HG02943 (cell line): ENCODE measurements around the gene KIAA0753.

Experiments
- ATAC-seq: cut with Tn5 transposase; IDR thresholded peaks from one replicate; pipeline ENCODE4 v1.9.1; 2021; ENCODE audit warnings: mild to moderate bottlenecking, low read depth, moderate library complexity; ENCODE audit not compliant: unreplicated experiment

KIAA0753 gene

DNA sequence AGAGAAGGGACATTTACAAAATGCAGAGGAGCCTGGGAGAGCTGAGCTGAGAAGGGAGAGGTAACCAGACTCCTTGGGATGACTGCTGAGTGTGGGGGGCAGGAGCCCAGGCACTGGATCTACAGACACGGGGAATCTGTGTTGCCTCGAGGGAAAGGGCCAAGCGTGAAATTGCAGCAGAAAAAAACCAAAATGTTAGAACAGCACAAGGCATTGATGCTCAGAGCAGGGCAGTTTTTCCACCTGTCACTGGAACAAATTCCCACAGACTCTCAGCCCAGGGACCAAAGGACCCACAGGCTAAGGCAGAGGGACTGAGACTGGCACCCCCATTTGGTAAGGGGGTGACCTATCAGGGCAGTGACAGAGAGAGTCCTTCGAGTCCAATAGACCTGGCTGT is 86.2 kb downstream of the KIAA0753 start:
- no peak for ATAC-seq

DNA sequence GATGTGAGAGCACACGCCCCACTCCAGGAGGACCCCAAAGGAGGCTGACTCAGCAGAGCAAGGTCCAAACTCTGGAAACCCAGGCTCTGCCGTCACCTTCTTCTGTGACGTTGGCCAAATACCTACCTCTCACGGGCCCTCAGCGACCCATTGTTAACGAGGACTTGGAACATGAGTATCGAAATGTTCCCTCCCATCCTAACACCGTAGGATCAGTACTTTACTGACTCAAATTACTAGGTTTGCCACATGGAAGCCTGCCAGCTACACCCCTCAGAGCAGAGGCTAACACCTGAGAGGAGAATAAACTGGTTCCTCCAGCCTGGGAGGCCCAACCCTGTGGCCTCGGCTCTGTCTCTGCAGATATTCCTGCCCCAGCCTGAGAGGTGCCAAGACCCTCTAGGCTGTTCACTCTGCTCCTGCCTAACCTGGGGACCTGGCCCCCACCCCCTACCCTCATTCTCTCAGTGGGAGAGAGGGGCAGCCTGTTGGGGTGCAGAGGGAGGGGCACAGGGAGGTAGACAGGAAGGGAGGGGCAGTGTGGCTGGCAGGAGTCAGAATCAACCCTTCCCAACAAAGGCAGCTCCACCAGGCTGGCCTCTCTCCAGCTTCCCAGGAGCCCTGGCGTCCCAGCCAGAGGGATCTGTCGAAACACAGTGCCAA is 88.5 kb downstream of the KIAA0753 start:
- ATAC-seq: no peak

DNA sequence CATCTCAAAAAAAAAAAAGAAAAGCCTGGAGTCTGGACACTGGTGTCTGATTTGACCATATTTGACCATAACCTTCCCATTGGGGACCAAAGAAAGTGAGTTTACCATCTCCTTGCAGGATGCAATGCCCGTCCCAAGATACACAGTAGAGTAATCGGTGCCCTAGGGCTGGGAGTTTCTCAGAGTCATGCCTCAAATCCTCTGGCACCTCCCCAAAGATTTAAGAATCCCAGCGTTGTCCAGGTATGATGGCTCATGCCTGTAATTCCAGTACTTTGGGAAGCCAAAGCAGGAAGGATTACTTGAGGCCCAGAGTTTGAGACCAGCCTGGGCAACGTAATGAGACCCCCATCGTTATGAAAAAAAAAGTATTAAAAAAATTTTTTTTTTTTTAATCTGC is 89.2 kb downstream of the KIAA0753 start:
- no peak for ATAC-seq

DNA sequence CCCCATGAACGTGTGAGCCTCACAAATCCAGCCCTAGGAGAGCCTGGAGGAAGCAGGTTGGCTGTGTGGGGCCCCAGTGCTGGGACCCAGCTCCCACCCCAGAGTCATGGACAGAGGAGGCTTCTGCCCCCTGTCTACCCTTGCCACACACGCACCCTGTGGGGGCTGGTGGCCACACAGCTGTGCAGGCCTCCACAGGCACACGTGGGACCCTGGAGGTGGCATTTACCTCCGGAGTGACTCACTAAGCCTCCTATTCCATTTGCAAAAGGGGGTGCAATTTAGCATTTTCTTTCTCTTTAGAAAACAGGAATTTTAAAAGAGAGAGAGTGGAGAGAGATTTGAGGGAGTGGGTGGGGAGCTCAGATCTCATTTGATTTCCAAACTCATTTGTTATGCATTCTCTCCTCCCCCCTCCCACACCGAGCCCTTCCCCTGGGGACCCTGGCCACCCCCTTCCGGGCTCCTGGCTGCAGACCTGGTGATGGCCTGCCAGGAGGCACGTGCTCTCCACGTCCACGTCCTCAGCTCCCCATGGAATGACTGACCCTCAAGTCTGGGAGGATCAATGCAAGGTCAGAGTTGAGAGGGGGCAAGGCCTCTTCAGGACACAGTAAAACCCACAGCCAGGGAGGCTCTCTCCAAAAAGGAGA is 91.0 kb downstream of the KIAA0753 start:
- ATAC-seq: no peak

DNA sequence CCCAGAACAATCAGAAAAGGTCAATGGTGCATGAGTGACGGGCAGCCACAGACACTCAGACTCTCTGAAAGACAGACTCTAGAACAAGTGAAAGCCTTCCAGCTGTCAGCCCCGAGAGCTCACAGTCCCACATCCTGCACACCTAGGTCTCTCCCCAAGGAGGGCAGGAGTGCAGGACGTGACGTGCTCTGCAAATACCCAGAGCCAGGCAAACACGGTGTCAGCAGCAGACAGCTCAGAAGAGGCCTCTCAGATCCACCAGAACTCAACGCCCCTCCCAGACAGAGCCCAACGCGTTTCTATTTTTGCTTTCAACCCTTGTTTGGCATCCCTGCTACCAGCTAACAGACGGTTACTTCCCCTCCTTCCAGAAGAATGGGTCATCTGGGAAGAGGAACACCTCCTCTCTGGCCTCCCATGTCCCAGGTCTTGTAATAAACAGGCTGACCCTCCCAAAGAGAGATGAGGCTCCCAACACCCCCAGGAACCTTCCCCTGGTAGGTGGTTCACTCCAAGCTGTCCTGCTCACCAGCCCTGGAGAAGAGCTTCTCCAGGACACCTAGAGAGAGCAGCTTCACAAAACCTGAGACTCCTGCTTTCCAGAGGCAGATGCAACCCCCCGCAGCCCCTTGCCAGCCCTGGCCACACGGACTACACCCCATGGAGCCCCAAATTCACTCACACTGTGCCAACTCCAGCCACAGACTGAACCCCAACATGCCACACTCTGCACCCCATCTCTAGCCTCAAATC is 91.8 kb downstream of the KIAA0753 start:
- ATAC-seq: no peak

DNA sequence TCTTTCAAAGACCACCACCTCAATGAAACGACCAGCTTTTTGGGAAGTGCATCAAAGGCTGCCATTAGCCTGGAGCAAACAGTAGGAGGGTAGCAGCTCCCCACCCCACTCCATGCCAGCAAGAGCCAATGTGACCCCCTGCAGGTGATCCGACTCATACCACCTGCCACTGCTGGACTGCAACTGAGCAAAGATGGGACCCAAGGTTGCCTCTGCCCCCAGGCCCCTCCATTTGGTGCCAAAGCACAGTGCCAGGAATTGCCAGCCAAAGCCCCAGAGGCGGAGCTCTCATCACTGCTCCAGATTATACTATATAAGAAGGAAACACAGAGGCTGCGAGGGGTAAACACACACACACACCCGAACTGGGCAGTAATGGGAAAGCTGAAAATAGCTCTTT is 92.5 kb downstream of the KIAA0753 start:
- ATAC-seq: no peak

DNA sequence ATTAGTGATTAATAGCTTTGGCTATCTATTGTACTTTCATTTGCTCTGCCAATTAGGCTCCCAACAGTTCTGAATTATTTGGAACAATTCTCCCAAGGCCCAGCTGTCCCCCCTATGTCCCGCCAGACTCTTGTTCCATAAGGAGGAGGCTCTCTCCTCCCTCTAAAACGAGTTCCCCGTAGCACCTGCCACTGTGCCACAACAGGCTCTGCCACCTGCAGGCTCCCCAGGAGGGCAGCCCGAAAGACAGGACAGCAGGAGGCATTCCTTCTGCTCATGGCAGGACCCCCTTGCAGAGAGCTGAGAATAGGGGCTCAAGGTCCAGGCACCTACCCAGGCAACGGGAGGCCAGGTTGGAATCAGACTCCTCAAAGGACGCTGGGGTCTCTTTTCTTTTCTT is 93.2 kb downstream of the KIAA0753 start:
- no peak for ATAC-seq

DNA sequence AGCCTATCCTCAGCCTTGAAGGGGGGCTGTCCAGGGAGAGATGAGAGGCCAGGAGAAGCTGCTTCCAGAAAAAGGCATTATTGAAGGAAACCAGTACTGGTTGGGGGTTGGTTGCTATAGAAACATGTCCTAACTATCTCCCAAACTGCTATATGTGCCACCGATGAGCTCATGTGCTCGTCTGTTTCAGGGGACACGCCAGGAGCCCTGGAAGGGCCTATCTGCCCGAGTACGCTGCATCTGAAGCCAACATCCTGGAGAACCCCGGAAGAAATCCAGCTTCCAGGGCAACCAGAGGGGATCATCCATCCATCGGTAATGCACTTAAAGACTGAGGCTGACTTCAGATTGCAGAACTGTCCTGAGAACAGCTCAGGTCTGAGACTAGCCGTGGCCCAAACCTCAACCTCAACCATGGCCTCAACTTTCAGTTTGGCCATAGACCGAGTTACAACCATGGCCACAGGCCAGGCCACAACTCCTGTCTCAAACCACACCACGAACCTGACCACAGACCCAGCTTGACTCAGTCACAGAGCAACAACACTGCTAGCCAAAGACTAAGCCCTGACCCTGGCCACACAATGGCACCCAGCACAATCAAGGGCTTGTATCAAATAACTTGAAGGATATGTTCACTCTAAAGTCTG is 94.3 kb downstream of the KIAA0753 start:
- no peak for ATAC-seq

DNA sequence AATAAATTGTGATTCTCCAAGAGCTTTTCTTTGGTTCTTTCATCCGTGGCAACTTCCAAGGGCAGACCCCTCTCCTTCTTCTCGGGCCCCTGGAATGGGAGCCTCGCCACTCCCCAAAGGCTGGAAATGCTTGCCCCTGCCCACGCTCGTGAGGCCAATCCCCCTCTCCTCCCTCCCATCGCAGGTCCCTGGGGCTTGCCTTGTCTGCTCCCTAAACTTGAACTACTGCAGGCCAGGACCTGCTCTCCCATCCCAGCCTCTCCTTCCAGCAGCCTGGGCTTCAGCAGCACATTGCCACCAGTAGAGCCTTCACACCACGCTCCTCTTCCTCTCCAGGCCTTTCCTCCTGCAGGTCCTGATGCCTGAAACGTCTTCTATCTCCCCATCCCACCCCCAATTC is 95.2 kb downstream of the KIAA0753 start:
- ATAC-seq: no peak

DNA sequence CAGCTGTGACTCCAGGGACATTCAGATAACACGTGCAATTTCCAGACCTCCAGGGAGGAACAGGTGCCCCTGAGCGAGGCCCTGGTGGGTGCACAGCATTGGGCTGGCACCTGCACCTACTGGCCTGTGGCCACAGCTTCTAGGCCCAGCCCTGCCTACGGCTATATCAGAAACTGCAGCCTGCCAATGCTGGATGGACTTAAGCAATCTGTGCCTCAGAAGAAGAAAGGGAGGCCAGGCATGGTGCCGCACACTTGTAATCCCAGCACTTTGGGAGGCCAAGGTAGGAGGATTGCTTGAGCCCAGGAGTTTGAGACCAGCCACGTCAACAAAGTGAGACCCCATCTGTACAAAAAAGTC is 96.5 kb downstream of the KIAA0753 start:
- no peak for ATAC-seq

DNA sequence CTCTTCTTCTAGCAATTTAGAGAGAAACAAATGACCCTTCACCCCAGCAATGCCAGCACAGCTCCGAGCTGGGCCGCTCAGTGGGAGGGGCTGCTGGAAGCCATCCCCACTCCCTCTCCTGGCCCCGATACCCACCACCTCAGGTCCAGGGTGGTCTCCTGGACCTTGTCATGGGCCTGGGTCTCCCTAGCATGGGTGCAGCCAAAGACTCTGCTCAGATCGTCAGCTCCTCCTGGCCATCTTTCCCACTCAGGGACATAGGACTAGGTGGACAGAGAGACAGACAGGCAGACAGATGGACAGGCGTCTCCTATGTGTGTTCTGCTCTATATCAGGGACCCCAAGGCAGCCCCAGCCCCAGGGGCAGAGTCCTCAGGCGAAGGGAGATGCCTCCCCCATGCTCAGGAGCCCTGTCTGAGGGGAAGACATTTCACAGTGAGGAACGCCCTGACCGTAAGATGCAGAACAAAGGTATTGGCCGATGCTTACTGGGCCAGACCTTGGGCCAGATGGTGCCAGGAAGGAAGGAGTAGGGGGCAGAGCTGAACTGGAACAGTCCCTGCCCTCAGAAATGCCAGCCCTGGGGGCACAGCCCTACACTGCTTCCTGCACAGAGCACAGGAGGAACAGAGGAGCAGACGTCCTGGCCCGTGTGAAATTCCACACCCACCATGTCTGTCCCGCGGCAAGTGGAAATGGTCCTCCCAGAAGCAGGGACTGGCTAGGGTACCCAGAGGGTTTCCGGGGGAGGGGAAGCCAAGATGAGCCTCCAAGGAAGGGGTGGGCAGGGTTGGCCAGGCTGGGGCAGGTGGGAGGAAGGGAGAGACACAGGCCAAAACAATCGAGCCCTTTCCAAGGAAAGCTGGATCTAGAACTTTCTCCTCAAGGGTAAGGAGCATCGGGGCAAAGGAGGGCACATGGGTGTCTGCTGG is 97.2 kb downstream of the KIAA0753 start:
- ATAC-seq: no peak

DNA sequence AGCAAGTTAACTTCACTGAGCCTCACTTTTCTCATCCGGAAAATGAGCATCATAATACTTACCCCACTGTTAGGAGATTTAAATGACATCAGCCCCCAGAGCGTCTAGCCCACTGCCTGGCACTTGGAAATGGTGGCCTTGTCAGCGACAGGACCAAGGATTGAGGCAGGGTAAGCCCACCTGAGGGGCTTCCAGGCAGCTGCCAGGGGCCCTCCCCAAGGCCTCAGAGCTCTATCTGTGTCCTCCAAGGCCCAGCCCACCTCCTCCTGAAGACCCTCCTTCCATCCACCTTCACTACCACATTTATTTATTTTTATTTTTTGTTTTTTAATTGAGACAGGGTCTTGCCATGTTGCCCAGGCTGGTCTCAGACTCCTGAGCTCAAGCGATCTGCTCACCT is 97.9 kb downstream of the KIAA0753 start:
- no peak for ATAC-seq

DNA sequence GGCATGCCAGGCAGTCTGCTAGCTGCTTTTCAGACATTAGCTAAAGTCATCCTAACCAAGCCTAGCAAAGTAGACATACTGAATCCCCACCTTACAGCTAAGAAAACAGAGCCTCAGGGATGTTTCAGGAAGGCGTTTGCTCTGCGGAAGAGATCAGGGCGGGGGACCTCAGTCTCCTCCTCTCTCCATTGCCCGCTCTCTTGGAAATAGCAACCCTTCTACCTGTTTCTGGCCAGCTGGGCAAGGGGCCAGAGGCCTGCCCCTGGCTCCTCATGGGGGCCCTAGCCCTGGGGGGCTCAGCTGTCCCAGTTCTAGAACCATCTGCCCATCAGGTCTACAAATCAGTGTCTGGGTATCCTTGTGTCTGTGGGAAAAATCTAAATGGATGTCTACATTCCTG is 98.6 kb downstream of the KIAA0753 start:
- no peak for ATAC-seq

DNA sequence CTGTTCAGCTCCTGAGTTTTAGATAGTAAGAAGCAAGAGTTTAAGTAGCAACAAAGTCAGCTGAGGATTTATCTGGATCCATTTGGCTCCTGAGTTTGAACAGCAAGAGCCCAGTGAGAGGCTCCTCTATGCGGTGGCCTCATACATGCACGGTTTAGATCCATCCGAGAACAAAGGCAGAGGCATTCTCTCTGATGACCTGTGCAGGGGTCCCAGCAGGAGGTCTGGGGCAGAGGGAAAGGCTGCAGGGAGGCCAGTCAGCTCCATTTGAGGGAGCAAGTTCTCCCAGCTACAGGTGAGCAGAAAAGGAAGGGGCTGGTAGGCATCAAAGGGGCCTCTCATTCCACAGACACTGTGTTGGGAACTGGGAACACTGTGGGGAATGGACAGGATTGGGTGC is 100.6 kb downstream of the KIAA0753 start:
- ATAC-seq: no peak

DNA sequence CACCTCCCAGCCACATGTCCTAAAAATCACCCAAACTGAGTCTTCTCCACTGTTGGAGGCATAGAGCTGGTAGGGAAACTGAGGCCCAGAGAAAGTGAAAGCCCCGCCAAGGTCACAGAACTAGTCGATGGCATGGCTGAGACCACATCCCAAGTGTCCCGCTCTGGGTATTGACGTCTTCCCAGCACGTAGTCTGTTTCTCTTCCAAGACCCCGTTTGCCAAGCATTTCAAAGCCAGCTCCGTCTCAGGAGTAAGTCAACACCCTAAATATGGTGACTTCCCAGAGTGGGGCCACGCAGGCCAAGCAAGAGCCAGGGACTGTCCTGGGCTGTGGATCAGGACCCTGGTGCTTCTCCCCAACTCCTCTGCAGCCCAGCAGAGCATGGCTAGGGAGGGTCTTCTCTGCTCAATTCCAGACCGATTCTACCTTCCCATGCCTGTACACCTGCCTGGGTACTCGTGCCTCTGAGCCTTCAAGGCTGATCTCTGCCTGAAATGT is 103.9 kb downstream of the KIAA0753 start:
- ATAC-seq: no peak

DNA sequence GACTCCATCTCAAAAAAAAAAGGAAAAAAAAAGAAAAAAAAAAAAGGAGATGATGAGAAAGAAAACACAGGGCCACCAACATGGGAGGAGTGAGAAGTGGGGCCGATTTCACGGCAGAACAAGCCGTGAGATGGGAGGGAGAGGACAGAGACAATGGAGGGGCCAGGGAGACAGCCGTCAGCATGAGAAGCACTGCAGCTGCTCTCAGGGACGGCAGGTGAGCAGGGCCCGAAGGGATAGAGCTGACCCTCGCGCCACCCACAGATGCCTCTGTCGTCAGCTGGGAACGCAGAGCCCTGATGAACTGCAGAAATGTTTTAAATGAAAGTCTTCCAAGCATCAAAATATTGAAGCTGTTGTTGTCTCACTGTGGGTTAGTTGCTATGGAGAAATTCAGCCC is 104.5 kb downstream of the KIAA0753 start:
- no peak for ATAC-seq

DNA sequence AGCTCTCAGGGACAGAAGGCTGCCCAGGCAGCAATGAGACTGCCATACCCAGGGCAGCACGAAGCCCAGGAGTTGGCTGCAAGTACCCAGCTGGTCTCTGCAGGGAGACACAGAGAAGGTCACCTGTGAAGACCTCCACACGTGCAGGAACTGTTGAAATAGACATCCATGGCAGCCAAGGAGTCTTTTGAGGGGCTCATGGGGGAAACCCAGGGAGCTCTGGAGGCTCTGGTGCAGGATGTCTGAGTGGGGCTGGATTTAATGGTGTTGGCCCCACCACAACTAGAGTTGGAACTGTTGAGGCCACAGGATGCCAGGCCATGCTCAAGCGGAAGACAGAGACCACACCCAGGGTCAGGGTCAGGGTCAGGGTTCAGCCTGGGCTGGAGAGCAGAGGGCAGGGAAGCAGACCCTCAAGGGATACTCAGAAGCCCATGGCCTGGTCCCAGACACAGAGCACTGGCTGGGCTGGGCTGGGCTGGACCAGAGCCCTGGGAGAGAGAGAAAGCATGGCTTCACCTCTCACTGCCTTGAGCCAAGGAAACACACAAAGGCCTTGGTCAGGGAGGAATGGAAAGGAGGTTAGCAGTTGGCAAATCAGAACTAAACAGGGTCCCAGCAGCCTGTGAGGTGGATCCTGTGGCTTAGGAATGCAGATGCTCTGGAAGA is 105.5 kb downstream of the KIAA0753 start:
- ATAC-seq: no peak

DNA sequence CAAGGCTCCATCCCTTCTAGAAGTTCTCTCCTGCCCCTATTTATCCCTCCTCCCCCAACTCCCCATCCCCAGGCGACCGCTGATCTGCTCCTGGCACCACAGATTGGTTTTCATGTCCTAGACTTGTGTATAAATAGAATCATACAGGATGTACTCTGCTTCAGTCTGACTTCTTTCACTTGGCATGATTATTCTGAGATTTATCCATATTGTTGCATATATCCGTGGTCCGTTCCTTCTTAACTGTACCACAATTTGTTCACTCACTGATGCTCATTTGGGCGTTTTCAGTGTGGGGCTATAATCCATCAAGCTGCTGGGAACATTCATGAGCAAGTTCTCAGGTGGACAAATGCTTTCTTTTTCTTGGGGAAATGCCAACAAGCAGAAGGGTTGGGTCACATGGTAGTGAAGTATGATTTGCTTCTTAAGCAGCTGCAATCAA is 108.0 kb downstream of the KIAA0753 start:
- ATAC-seq: no peak

DNA sequence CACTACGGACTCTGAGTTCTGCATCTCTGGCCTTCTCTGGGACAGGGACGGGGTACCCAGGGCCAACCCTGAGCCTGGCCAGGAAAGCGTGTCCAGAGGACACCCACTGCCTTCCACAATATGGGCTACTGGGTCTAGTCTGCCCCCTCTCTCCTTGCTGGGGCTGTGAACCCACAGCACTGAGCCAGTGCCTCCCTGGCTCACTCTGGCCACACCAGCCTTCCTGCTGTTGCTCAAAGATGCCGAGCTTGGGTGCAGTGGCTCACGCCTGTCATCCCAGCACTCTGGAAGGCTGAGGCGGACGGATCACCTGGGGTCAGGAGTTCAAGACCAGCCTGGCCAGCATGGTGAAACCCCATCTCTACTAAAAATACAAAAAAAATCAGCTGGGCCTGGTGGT is 108.9 kb downstream of the KIAA0753 start:
- no peak for ATAC-seq
